Panc1 (cell line): ENCODE measurements around the gene IFNK. TPM values are rescaled to one million over a fixed set of nuclear protein-coding genes. Genes with fewer than 3 reads are reported as not detected.
A peak's percentile ranks its signal among the peaks of the same experiment; 100 is the strongest.

Experiments
- ATAC-seq: fragments of 200-7000 bp; cut with Tn5 transposase; 2 replicates; pipeline ENCODE4 v1.9.1; 2020; ENCODE audit warnings: mild to moderate bottlenecking, moderate library complexity
- BruUV-seq: library from RNA; stranded (reverse); fragments of 400-500 nt; replicated peaks from 2 replicates; lab custom pipeline; 2021; lab: Mats Ljungman, UMichigan
- CTCF ChIA-PET: fragments of 300-600 bp; sonication (Branson Sonifier 250); formaldehyde crosslinking; loops from one replicate; lab custom pipeline; 2022; ENCODE audit warnings: antibody characterized with exemption; lab: Charles Lee
- POLR2A ChIA-PET: fragments of 300-600 bp; sonication (Branson Sonifier 250); formaldehyde crosslinking; loops from one replicate; lab custom pipeline; 2022; ENCODE audit warnings: antibody characterized with exemption; lab: Charles Lee
- DNase-seq: peaks from one replicate; pipeline ENCODE4 v3.0.0-alpha.2; 2010; ENCODE audit warnings: low read depth, low spot score
- H3K27ac ChIP-seq: 2 replicates; pipeline ENCODE4 v1.5.1; 2011; ENCODE audit warnings: mild to moderate bottlenecking, low read length, inconsistent platforms
- H3K27me3 ChIP-seq: fragments of 200-500 bp; sonication (Bioruptor generic); 2 replicates; pipeline ENCODE4 v1.6.0; 2014; ENCODE audit warnings: low read length, inconsistent platforms; ENCODE audit not compliant: control insufficient read depth, insufficient read depth
- H3K36me3 ChIP-seq: fragments of 200-500 bp; sonication (Bioruptor generic); 2 replicates; pipeline ENCODE4 v1.5.1; 2014; ENCODE audit warnings: inconsistent platforms, mild to moderate bottlenecking, low read length, moderate library complexity; ENCODE audit not compliant: control insufficient read depth, insufficient read depth
- H3K4me1 ChIP-seq: 2 replicates; pipeline ENCODE4 v1.5.1; 2011; ENCODE audit warnings: inconsistent platforms, mild to moderate bottlenecking, low read length, moderate library complexity; ENCODE audit not compliant: control insufficient read depth, insufficient read depth
- H3K4me3 ChIP-seq, 2 experiments: 2 replicates each; pipeline ENCODE4 v1.5.1; 2011 to 2012; ENCODE audit warnings: low read depth in 2 of 2, low read length in 2 of 2, mild to moderate bottlenecking in 2 of 2, inconsistent platforms in 1 of 2, moderate library complexity in 1 of 2
- H3K9me3 ChIP-seq: fragments of 200-500 bp; sonication (Bioruptor generic); 2 replicates; pipeline ENCODE4 v1.5.1; 2014; ENCODE audit warnings: low read depth, mild to moderate bottlenecking, inconsistent platforms, low read length, moderate library complexity; ENCODE audit not compliant: control insufficient read depth, insufficient read depth
- POLR2AphosphoS5 ChIP-seq: IDR thresholded peaks from 2 replicates; pipeline ENCODE4 v1.6.1; 2012; ENCODE audit warnings: mild to moderate bottlenecking, low read depth, low read length, moderate library complexity
- SIN3A ChIP-seq: IDR thresholded peaks from 2 replicates; pipeline ENCODE4 v1.6.1; 2012; ENCODE audit warnings: low read depth, mild to moderate bottlenecking, low read length, moderate library complexity, borderline replicate concordance; ENCODE audit not compliant: insufficient read depth
- TCF7L2 ChIP-seq: IDR thresholded peaks from 2 replicates; pipeline ENCODE4 v1.6.1; 2011; ENCODE audit warnings: mild to moderate bottlenecking, low read depth, low read length, inconsistent platforms
- in situ Hi-C: cut with HindIII; loops from 2 replicates; pipeline ENCODE4 v1.10.0; 2016; ENCODE audit warnings: low sequenced_read_pairs, low pct_unique_long_range_greater_than_20kb
- intact Hi-C: fragments of 100-400 bp; cut with micrococcal nuclease; formaldehyde crosslinking; loops from one replicate; pipeline ENCODE4 v1.10.0; 2022; ENCODE audit not compliant: unreplicated experiment
- total RNA-seq: library from RNA; stranded (reverse); gene quantifications from one replicate; pipeline ENCODE4 v1.2.1, GENCODE V29; 2021; ENCODE audit not compliant: unreplicated experiment
- TF ChIP-seq, protein P1 (sequence below): fragments of 450-650 bp; IDR thresholded peaks from 2 replicates; pipeline ENCODE4 v1.5.1; 2017; ENCODE audit warnings: mild to moderate bottlenecking
- TF ChIP-seq, protein P2 (sequence below), 2 experiments: IDR thresholded peaks; 2 replicates each; pipeline ENCODE4 v1.6.1; 2011 to 2012; ENCODE audit warnings: low read depth in 2 of 2, control low read depth in 1 of 2, low read length in 1 of 2, mild to moderate bottlenecking in 1 of 2, moderate library complexity in 1 of 2; ENCODE audit not compliant: insufficient read depth in 1 of 2

The IFNK gene
- total RNA-seq, 1 experiment from 2014 or later, result not detected

DNA sequence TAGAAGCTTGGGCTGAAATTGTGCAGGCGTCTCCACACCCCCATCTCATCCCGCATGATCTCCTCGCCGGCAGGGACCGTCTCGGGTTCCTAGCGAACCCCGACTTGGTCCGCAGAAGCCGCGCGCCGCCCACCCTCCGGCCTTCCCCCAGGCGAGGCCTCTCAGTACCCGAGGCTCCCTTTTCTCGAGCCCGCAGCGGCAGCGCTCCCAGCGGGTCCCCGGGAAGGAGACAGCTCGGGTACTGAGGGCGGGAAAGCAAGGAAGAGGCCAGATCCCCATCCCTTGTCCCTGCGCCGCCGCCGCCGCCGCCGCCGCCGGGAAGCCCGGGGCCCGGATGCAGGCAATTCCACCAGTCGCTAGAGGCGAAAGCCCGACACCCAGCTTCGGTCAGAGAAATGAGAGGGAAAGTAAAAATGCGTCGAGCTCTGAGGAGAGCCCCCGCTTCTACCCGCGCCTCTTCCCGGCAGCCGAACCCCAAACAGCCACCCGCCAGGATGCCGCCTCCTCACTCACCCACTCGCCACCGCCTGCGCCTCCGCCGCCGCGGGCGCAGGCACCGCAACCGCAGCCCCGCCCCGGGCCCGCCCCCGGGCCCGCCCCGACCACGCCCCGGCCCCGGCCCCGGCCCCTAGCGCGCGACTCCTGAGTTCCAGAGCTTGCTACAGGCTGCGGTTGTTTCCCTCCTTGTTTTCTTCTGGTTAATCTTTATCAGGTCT, 49.0 kb downstream of the IFNK start, which contains the start of gene C9orf72:
Gene C9orf72, minus strand, starts transcription at position 564 of the 716 bp plus-strand sequence. CDS start 6,361 bp downstream, outside the sequence.
- TF ChIP-seq, protein P1, sequence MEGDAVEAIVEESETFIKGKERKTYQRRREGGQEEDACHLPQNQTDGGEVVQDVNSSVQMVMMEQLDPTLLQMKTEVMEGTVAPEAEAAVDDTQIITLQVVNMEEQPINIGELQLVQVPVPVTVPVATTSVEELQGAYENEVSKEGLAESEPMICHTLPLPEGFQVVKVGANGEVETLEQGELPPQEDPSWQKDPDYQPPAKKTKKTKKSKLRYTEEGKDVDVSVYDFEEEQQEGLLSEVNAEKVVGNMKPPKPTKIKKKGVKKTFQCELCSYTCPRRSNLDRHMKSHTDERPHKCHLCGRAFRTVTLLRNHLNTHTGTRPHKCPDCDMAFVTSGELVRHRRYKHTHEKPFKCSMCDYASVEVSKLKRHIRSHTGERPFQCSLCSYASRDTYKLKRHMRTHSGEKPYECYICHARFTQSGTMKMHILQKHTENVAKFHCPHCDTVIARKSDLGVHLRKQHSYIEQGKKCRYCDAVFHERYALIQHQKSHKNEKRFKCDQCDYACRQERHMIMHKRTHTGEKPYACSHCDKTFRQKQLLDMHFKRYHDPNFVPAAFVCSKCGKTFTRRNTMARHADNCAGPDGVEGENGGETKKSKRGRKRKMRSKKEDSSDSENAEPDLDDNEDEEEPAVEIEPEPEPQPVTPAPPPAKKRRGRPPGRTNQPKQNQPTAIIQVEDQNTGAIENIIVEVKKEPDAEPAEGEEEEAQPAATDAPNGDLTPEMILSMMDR, result no peak
- TF ChIP-seq, protein P2, sequence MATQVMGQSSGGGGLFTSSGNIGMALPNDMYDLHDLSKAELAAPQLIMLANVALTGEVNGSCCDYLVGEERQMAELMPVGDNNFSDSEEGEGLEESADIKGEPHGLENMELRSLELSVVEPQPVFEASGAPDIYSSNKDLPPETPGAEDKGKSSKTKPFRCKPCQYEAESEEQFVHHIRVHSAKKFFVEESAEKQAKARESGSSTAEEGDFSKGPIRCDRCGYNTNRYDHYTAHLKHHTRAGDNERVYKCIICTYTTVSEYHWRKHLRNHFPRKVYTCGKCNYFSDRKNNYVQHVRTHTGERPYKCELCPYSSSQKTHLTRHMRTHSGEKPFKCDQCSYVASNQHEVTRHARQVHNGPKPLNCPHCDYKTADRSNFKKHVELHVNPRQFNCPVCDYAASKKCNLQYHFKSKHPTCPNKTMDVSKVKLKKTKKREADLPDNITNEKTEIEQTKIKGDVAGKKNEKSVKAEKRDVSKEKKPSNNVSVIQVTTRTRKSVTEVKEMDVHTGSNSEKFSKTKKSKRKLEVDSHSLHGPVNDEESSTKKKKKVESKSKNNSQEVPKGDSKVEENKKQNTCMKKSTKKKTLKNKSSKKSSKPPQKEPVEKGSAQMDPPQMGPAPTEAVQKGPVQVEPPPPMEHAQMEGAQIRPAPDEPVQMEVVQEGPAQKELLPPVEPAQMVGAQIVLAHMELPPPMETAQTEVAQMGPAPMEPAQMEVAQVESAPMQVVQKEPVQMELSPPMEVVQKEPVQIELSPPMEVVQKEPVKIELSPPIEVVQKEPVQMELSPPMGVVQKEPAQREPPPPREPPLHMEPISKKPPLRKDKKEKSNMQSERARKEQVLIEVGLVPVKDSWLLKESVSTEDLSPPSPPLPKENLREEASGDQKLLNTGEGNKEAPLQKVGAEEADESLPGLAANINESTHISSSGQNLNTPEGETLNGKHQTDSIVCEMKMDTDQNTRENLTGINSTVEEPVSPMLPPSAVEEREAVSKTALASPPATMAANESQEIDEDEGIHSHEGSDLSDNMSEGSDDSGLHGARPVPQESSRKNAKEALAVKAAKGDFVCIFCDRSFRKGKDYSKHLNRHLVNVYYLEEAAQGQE (IDR thresholded peaks at IDR 0.05; ENCODE audit: insufficient read depth in 1 of 2, low read depth in 2 of 2, low read length in 1 of 2), result no peak
- TF ChIP-seq SIN3A, result no peak
- TF ChIP-seq TCF7L2, result no peak
- no peak for TF ChIP-seq POLR2AphosphoS5
- intact Hi-C loops, result no loop called here
- ATAC-seq (peak; percentile 93), DNase-seq (no peak)
- Histone ChIP-seq H3K4me3 (peak within 1 kb of the TSS; percentile 56 to 63), H3K36me3 (no peaks in the 10 kb centered on the region; the same call in 1 of the 2 replicates), H3K4me1 (0 out of 2 replicates have a peak, but pooled peaks cover 3% of the 10 kb centered on the region), H3K27me3 (no peaks in the 10 kb centered on the region), H3K27ac (peak within 1 kb of the TSS; percentile 18; the same call in 1 of the 2 replicates), H3K9me3 (no peaks in the 10 kb centered on the region)
- ChIA-PET POLR2A (no interaction called here), CTCF (no interaction called here)
- no TSS peak for BruUV-seq
- in situ Hi-C loops, result no loop called here

DNA sequence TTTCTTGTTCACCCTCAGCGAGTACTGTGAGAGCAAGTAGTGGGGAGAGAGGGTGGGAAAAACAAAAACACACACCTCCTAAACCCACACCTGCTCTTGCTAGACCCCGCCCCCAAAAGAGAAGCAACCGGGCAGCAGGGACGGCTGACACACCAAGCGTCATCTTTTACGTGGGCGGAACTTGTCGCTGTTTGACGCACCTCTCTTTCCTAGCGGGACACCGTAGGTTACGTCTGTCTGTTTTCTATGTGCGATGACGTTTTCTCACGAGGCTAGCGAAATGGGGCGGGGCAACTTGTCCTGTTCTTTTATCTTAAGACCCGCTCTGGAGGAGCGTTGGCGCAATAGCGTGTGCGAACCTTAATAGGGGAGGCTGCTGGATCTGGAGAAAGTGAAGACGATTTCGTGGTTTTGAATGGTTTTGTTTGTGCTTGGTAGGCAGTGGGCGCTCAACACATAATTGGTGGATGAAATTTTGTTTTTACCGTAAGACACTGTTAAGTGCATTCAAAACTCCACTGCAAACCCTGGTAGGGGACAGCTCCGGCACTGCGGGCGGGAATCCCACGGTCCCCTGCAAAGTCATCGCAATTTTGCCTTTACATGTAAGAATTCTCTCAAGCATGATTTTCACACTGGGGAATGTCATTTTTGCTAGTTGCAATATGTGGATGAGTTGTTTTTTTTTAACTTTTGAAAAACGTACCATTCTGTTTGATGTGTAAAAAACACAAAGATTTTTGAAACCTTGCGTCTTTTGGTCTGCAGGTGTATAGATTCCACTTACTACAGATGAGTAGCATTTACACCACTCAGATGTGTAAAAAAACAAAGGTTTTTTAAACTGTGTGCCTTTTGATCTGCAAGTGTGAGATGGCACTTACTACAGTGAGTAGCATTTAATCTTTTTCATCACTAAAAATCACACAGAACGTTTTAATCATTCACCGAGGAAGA, 49.8 kb downstream of the IFNK start:
- in situ Hi-C loops (no loop called here), intact Hi-C loops (no loop called here)
- Histone ChIP-seq H3K9me3 (no peaks in the 10 kb centered on the region), H3K27ac (peak overlapping the region; percentile 18; the same call in 1 of the 2 replicates), H3K4me1 (0 out of 2 replicates have a peak, but pooled peaks cover 3% of the 10 kb centered on the region), H3K4me3 (peak overlapping the region; percentile 56 to 61), H3K36me3 (no peaks in the 10 kb centered on the region; the same call in 1 of the 2 replicates), H3K27me3 (no peaks in the 10 kb centered on the region)
- no TSS peak for BruUV-seq
- TF ChIP-seq SIN3A, result no peak
- no peak for TF ChIP-seq POLR2AphosphoS5
- TF ChIP-seq TCF7L2, result peak; percentile 49; the same call in 1 of the 2 replicates
- TF ChIP-seq, protein P1, result no peak
- ATAC-seq (peak; percentile 92), DNase-seq (peak; percentile 81)
- ChIA-PET CTCF (no interaction called here), POLR2A (no interaction called here)

Other genes starting within 250 kb of the IFNK start
- not detected for gene EQTN, start 227.1 kb upstream of the IFNK start, total RNA-seq
- gene MOB3B, start 5.5 kb downstream of the IFNK start, total RNA-seq, result 0.03 TPM
- gene C9orf72, start 49.2 kb downstream of the IFNK start, total RNA-seq, result 3.6 TPM